HCT116 (cell line): ENCODE data around the gene DGCR8. TPM values are rescaled to one million over a fixed set of nuclear protein-coding genes. Genes with fewer than 3 reads are reported as not detected.

ENCODE experiments used
- ATAC-seq: fragments of 200-7000 bp; cut with Tn5 transposase; 2 replicates; pipeline ENCODE4 v1.9.1; 2020; ENCODE audit warnings: mild to moderate bottlenecking, moderate library complexity
- BruUV-seq: library from RNA; stranded (reverse); fragments of 400-500 nt; replicated peaks from 2 replicates; lab custom pipeline; 2021; lab: Mats Ljungman, UMichigan
- CTCF ChIA-PET: fragments of 300-600 bp; sonication (Branson Sonifier 250); formaldehyde crosslinking; loops from one replicate; lab custom pipeline; 2021; ENCODE audit warnings: antibody characterized with exemption; lab: Charles Lee
- POLR2A ChIA-PET: fragments of 300-600, 350-600 bp; sonication (Branson Sonifier 250); formaldehyde crosslinking; loops from one replicate; lab custom pipeline; 2021; ENCODE audit warnings: antibody characterized with exemption; lab: Charles Lee
- RAD21 ChIA-PET, 2 experiments: fragments of 300-600 bp; sonication (Branson Sonifier 250); formaldehyde crosslinking; loops; one replicate each; lab custom pipeline; 2023; ENCODE audit warnings: low total read pairs in 2 of 2; ENCODE audit not compliant: uncharacterized antibody in 2 of 2, unreplicated experiment in 2 of 2, low non-redundant PET in 1 of 2; lab: Charles Lee
- DNase-seq: peaks from one replicate; pipeline ENCODE4 v3.0.0-alpha.2; 2010; ENCODE audit warnings: low read depth, low spot score
- H2AFZ ChIP-seq: fragments of 200-600 bp; shearing (Covaris generic), sonication (generic); 2 replicates; pipeline ENCODE4 v1.6.1; 2017; ENCODE audit warnings: low read depth, mixed run types, mixed read lengths, antibody characterized with exemption, low read length; ENCODE audit not compliant: poor library complexity, severe bottlenecking
- H3K27ac ChIP-seq: 2 replicates; pipeline ENCODE4 v1.5.1; 2012; ENCODE audit warnings: low read depth, low read length
- H3K27me3 ChIP-seq: fragments of 200-600 bp; sonication (generic); 2 replicates; pipeline ENCODE4 v1.6.1; 2016; ENCODE audit warnings: mixed run types, low read length, mixed read lengths; ENCODE audit not compliant: insufficient read depth
- H3K36me3 ChIP-seq, 2 experiments: fragments of 200-500 bp in 1 of 2; fragments of 200-600 bp in 1 of 2; sonication (Bioruptor generic) in 1 of 2; sonication (generic) in 1 of 2; 2 replicates each; pipeline versions ENCODE4 v1.5.1 to v1.6.1; 2014 to 2016; ENCODE audit warnings: low read length in 2 of 2, inconsistent platforms in 1 of 2, mixed read lengths in 1 of 2, mixed run types in 1 of 2; ENCODE audit not compliant: insufficient read depth in 2 of 2, control insufficient read depth in 1 of 2
- H3K4me1 ChIP-seq, 2 experiments: fragments of 200-600 bp in 1 of 2; sonication (generic) in 1 of 2; 2 replicates each; pipeline versions ENCODE4 v1.5.1 to v1.6.1; 2012 to 2017; ENCODE audit warnings: low read length in 2 of 2, inconsistent platforms in 1 of 2, mild to moderate bottlenecking in 1 of 2, mixed read lengths in 1 of 2, mixed run types in 1 of 2, moderate library complexity in 1 of 2; ENCODE audit not compliant: insufficient read depth in 2 of 2, control insufficient read depth in 1 of 2
- H3K4me2 ChIP-seq: fragments of 200-600 bp; sonication (generic); 2 replicates; pipeline ENCODE4 v1.6.1; 2017; ENCODE audit warnings: mixed run types, low read length, mixed read lengths
- H3K4me3 ChIP-seq, 2 experiments: fragments of 200-600 bp in 1 of 2; sonication (generic) in 1 of 2; replicated peaks in 1 of 2; 2 replicates each; pipeline ENCODE4 v1.5.1; 2011 to 2016; ENCODE audit warnings: low read length in 2 of 2, control low read depth in 1 of 2, low read depth in 1 of 2, mild to moderate bottlenecking in 1 of 2, mixed read lengths in 1 of 2, mixed run types in 1 of 2
- H3K79me2 ChIP-seq: fragments of 200-600 bp; sonication (generic); 2 replicates; pipeline ENCODE4 v1.6.1; 2017; ENCODE audit warnings: mild to moderate bottlenecking, mixed run types, low read length, moderate library complexity, mixed read lengths; ENCODE audit not compliant: insufficient read depth
- H3K9ac ChIP-seq: fragments of 200-600 bp; sonication (generic); 2 replicates; pipeline ENCODE4 v1.6.1; 2016; ENCODE audit warnings: low read length, mixed read lengths
- H3K9me2 ChIP-seq: fragments of 200-600 bp; sonication (generic), shearing (Covaris generic); 2 replicates; pipeline ENCODE4 v1.6.1; 2017; ENCODE audit warnings: mixed run types, mild to moderate bottlenecking, moderate library complexity; ENCODE audit not compliant: insufficient read depth
- H3K9me3 ChIP-seq, 2 experiments: fragments of 200-500 bp in 1 of 2; fragments of 200-600 bp in 1 of 2; sonication (Bioruptor generic) in 1 of 2; sonication (generic) in 1 of 2; 2 replicates each; pipeline ENCODE4 v1.6.1; 2014 to 2017; ENCODE audit warnings: low read length in 2 of 2, mixed read lengths in 2 of 2, inconsistent platforms in 1 of 2, low read depth in 1 of 2, mild to moderate bottlenecking in 1 of 2, mixed run types in 1 of 2, moderate library complexity in 1 of 2; ENCODE audit not compliant: control insufficient read depth in 1 of 2, insufficient read depth in 1 of 2
- H4K20me1 ChIP-seq: fragments of 200-600 bp; sonication (generic), shearing (Covaris generic); 2 replicates; pipeline ENCODE4 v1.6.1; 2017; ENCODE audit warnings: mixed run types, mild to moderate bottlenecking, moderate library complexity; ENCODE audit not compliant: insufficient read depth
- CBX3 ChIP-seq: IDR thresholded peaks from 2 replicates; pipeline ENCODE4 v1.6.1; 2012; ENCODE audit warnings: low read depth
- CEBPB ChIP-seq: IDR thresholded peaks from 2 replicates; pipeline ENCODE4 v1.6.1; 2012; ENCODE audit warnings: low read depth
- CTCF ChIP-seq, 3 experiments: fragments of 200-600 bp in 1 of 3; sonication (generic) in 1 of 3; IDR thresholded peaks in 2 of 3; conservative IDR thresholded peaks in 1 of 3; 2 replicates each; pipeline ENCODE4 v1.5.1; 2012 to 2017; ENCODE audit warnings: low read depth in 2 of 3, low read length in 2 of 3, antibody characterized with exemption in 1 of 3, borderline replicate concordance in 1 of 3, control low read depth in 1 of 3, mild to moderate bottlenecking in 1 of 3, mixed read lengths in 1 of 3, mixed run types in 1 of 3, moderate library complexity in 1 of 3; ENCODE audit not compliant: insufficient read depth in 1 of 3
- EGR1 ChIP-seq: IDR thresholded peaks from 2 replicates; pipeline ENCODE4 v1.6.1; 2012; ENCODE audit warnings: low read depth
- ELF1 ChIP-seq: IDR thresholded peaks from 2 replicates; pipeline ENCODE4 v1.6.1; 2012; ENCODE audit warnings: low read depth, borderline replicate concordance
- POLR2AphosphoS5 ChIP-seq: IDR thresholded peaks from 2 replicates; pipeline ENCODE4 v1.6.1; 2011; ENCODE audit warnings: mild to moderate bottlenecking, low read depth, low read length, moderate library complexity
- RAD21 ChIP-seq: IDR thresholded peaks from 2 replicates; pipeline ENCODE4 v1.6.1; 2012; ENCODE audit warnings: low read depth, mild to moderate bottlenecking
- SIN3A ChIP-seq: IDR thresholded peaks from 2 replicates; pipeline ENCODE4 v1.6.1; 2012; ENCODE audit warnings: low read depth
- SRF ChIP-seq: IDR thresholded peaks from 2 replicates; pipeline ENCODE4 v1.6.1; 2012; ENCODE audit warnings: low read depth
- TCF7L2 ChIP-seq: IDR thresholded peaks from 2 replicates; pipeline ENCODE4 v1.7.0; 2011; ENCODE audit warnings: borderline replicate concordance, inconsistent platforms; ENCODE audit not compliant: insufficient read depth, insufficient read length; ENCODE audit errors: extremely low read depth
- YY1 ChIP-seq: IDR thresholded peaks from 2 replicates; pipeline ENCODE4 v1.6.1; 2011; ENCODE audit warnings: low read length, low read depth, moderate library complexity, mild to moderate bottlenecking; ENCODE audit not compliant: insufficient replicate concordance; ENCODE audit errors: extremely low read depth
- ZFX ChIP-seq: fragments of 450-650 bp; IDR thresholded peaks from 2 replicates; pipeline ENCODE4 v1.6.1; 2017
- ZNF274 ChIP-seq: fragments of 200-500 bp; sonication (Bioruptor generic); IDR thresholded peaks from 2 replicates; pipeline ENCODE4 v1.6.1; 2014; ENCODE audit warnings: mild to moderate bottlenecking, low read depth, low read length, inconsistent platforms
- intact Hi-C: fragments of 100-400 bp; cut with micrococcal nuclease; formaldehyde crosslinking; loops from 2 replicates; pipeline ENCODE4 v1.10.0; 2022
- total RNA-seq: library from RNA; stranded (reverse); gene quantifications from one replicate; pipeline ENCODE4 v1.2.1, GENCODE V29; 2021; ENCODE audit not compliant: unreplicated experiment
- TF ChIP-seq, protein P1 (sequence below): IDR thresholded peaks from 2 replicates; pipeline ENCODE4 v1.6.1; 2012; ENCODE audit warnings: low read depth

Gene DGCR8
- total RNA-seq, 1 experiment from 2014 or later = 43.8 TPM

- no peaks in the 10 kb centered on the region for H3K4me1 ChIP-seq
- BruUV-seq = no TSS peak
- H3K4me3 ChIP-seq = no peak overlapping the region
- POLR2A ChIA-PET = no interaction called here
- H4K20me1 ChIP-seq = no peaks in the 10 kb centered on the region
- CTCF ChIA-PET = interaction anchor here (1.0 kb wide), 1 partner anchor 83 kb away, joined by 4 read pairs; no protein-coding TSS in a partner anchor
- ATAC-seq (no peak), DNase-seq (no peak)
- H3K4me2 ChIP-seq = no peak overlapping the region
- H3K9ac ChIP-seq = no peak overlapping the region
- no peak overlapping the region for H2AFZ ChIP-seq
- no peaks in the 10 kb centered on the region for H3K27me3 ChIP-seq
- intact Hi-C loops = loop anchor here (5.0 kb wide), 1 partner anchor 302 kb away; no protein-coding TSS in a partner anchor
- H3K9me2 ChIP-seq = no peaks in the 10 kb centered on the region
- H3K27ac ChIP-seq = no peak overlapping the region
- H3K36me3 ChIP-seq = no peaks in the 10 kb centered on the region
- H3K9me3 ChIP-seq = no peaks in the 10 kb centered on the region
- no peak for TF ChIP-seq ELF1
- TF ChIP-seq TCF7L2 = peak; percentile 28
- no peaks in the 10 kb centered on the region for H3K79me2 ChIP-seq
- RAD21 ChIA-PET = no interaction called here
Measured at GRCh38 chr22:20155330-20156041, 75.4 kb downstream of the DGCR8 start.

DNA sequence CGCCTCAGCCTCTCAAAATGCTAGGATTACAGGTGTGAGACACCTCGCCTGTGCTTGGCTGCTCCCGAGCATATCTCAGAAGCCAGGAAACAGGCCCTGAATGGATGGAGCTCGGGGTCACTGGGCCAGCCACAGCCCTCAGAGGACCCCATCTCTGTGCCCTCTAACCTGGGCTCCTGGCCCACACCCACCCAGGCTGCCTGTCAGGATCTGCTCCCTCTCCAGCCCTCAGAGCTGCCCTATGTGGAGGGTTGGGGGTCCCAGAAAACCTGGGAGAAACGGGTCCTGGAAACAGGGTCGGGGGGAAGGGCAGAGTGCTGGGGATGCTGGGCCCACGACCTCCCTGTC lies 76.0 kb downstream of the DGCR8 start:
- no peaks in the 10 kb centered on the region for H4K20me1 ChIP-seq
- no peak overlapping the region for H3K4me2 ChIP-seq
- DNase-seq (no peak), ATAC-seq (no peak)
- H3K4me1 ChIP-seq = no peaks in the 10 kb centered on the region
- H3K36me3 ChIP-seq = no peaks in the 10 kb centered on the region
- RAD21 ChIA-PET = no interaction called here
- no peak overlapping the region for H3K27ac ChIP-seq
- H3K9ac ChIP-seq = no peak overlapping the region
- CTCF ChIA-PET = interaction anchor here (1.0 kb wide), 1 partner anchor 83 kb away, joined by 4 read pairs; no protein-coding TSS in a partner anchor
- intact Hi-C loops = loop anchor here (5.0 kb wide), 1 partner anchor 301 kb away; no protein-coding TSS in a partner anchor
- POLR2A ChIA-PET = no interaction called here
- H3K4me3 ChIP-seq = no peak overlapping the region
- no peaks in the 10 kb centered on the region for H3K9me2 ChIP-seq
- H2AFZ ChIP-seq = no peak overlapping the region
- no TSS peak for BruUV-seq
- H3K9me3 ChIP-seq = no peaks in the 10 kb centered on the region
- H3K79me2 ChIP-seq = no peaks in the 10 kb centered on the region
- H3K27me3 ChIP-seq = no peaks in the 10 kb centered on the region
- TF ChIP-seq CEBPB = no peak
- TF ChIP-seq, protein P1, sequence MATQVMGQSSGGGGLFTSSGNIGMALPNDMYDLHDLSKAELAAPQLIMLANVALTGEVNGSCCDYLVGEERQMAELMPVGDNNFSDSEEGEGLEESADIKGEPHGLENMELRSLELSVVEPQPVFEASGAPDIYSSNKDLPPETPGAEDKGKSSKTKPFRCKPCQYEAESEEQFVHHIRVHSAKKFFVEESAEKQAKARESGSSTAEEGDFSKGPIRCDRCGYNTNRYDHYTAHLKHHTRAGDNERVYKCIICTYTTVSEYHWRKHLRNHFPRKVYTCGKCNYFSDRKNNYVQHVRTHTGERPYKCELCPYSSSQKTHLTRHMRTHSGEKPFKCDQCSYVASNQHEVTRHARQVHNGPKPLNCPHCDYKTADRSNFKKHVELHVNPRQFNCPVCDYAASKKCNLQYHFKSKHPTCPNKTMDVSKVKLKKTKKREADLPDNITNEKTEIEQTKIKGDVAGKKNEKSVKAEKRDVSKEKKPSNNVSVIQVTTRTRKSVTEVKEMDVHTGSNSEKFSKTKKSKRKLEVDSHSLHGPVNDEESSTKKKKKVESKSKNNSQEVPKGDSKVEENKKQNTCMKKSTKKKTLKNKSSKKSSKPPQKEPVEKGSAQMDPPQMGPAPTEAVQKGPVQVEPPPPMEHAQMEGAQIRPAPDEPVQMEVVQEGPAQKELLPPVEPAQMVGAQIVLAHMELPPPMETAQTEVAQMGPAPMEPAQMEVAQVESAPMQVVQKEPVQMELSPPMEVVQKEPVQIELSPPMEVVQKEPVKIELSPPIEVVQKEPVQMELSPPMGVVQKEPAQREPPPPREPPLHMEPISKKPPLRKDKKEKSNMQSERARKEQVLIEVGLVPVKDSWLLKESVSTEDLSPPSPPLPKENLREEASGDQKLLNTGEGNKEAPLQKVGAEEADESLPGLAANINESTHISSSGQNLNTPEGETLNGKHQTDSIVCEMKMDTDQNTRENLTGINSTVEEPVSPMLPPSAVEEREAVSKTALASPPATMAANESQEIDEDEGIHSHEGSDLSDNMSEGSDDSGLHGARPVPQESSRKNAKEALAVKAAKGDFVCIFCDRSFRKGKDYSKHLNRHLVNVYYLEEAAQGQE = no peak
- no peak for TF ChIP-seq CBX3
- no peak for TF ChIP-seq YY1
- no peak for TF ChIP-seq CTCF (IDR thresholded peaks at IDR 0.05 in 2 of 3, conservative IDR thresholded peaks at IDR 0.05 in 1 of 3; ENCODE audit: borderline replicate concordance in 1 of 3, insufficient read depth in 1 of 3, low read depth in 2 of 3, low read length in 2 of 3)
- no peak for TF ChIP-seq ZNF274
- TF ChIP-seq SRF = no peak
- TF ChIP-seq SIN3A = no peak
- TF ChIP-seq EGR1 = no peak
- TF ChIP-seq POLR2AphosphoS5 = no peak
- no peak for TF ChIP-seq RAD21
- TF ChIP-seq ZFX = no peak
- TF ChIP-seq ELF1 = no peak
